Astrocyte (in vitro differentiated cells and primary cell): ENCODE measurements around the gene FOXK2.

Experiments
- CTCF ChIP-seq: IDR thresholded peaks from 2 replicates; pipeline ENCODE4 v1.5.1; 2011; ENCODE audit warnings: low read depth, mild to moderate bottlenecking, inconsistent platforms, low read length, moderate library complexity; ENCODE audit not compliant: insufficient read depth
- EZH2 ChIP-seq: IDR thresholded peaks from 2 replicates; pipeline ENCODE4 v1.6.1; 2012; ENCODE audit warnings: mild to moderate bottlenecking, low read length, inconsistent platforms; ENCODE audit not compliant: insufficient read depth

- TF ChIP-seq CTCF (no peak), EZH2 (no peak)
Observed at GRCh38 chr17:82536512-82537201, 17.1 kb downstream of the FOXK2 start.
